Left lung (tissue), 10 donors: ENCODE data around the gene MCM7. TPM values are rescaled to one million over a fixed set of nuclear protein-coding genes. Genes with fewer than 3 reads are reported as not detected.

Experiments
- ATAC-seq: fragments of 200-7000 bp; cut with Tn5 transposase; one replicate; pipeline ENCODE4 v1.9.1; 2020; ENCODE audit warnings: moderate library complexity
- DNase-seq, 4 donors: peaks; one replicate each; pipeline ENCODE4 v3.0.0-alpha.2; 2013 to 2020
- H3K27ac ChIP-seq, 2 donors: fragments of 200-600 bp; sonication (generic) in 1 of 2; one replicate each; pipeline versions ENCODE4 v1.5.0 to v1.8.0; 2020 to 2021
- H3K27me3 ChIP-seq, 2 donors: fragments of 200-600 bp; sonication (generic) in 1 of 2; one replicate each; pipeline versions ENCODE4 v1.5.0 to v1.8.0; 2020 to 2021
- H3K36me3 ChIP-seq, 2 donors: fragments of 200-600 bp; sonication (generic) in 1 of 2; one replicate each; pipeline versions ENCODE4 v1.5.0 to v1.8.0; 2020 to 2021
- H3K4me1 ChIP-seq, 2 donors: fragments of 200-600 bp; one replicate each; pipeline ENCODE4 v1.8.0; 2021
- H3K4me3 ChIP-seq, 2 donors: fragments of 200-600 bp; sonication (generic) in 1 of 2; one replicate each; pipeline versions ENCODE4 v1.5.0 to v1.8.0; 2020 to 2021; ENCODE audit warnings: mild to moderate bottlenecking in 1 of 2
- H3K9me3 ChIP-seq, 2 donors: fragments of 200-600 bp; sonication (generic) in 1 of 2; one replicate each; pipeline versions ENCODE4 v1.5.0 to v1.8.0; 2020 to 2021
- intact Hi-C, 2 donors: fragments of 100-400 bp; cut with DNase I; formaldehyde crosslinking; loops; one replicate each; pipeline versions ENCODE4 v1.11.2 to v1.14.2; 2022
- polyA plus RNA-seq, 6 donors: library from polyadenylated mRNA; unstranded; fragments of 120-200 nt; gene quantifications; one replicate each; pipeline ENCODE4 v1.2.1, GENCODE V29; 2013; ENCODE audit not compliant: insufficient read length in 6 of 6
- total RNA-seq, 2 donors: library from RNA; stranded (reverse); fragmentation: NEBNext Ultra II Directional; extraction: Animal tissue kit (Norgen Biotek cat#: 25700); gene quantifications; one replicate each; pipeline ENCODE4 v1.2.1, GENCODE V29; 2021
- TF ChIP-seq, protein P1 (sequence below), 2 donors: fragments of 200-600 bp; sonication (generic) in 1 of 2; IDR thresholded peaks; one replicate each; pipeline versions ENCODE4 v1.5.0 to v1.8.0; 2021; ENCODE audit warnings: antibody characterized with exemption in 2 of 2
- donor health status: DM: no; HTN: yes; CAD: no.
- donor health status: DM: no; HTN: no; CAD: no.

MCM7 gene
- total and polyA plus RNA-seq, 8 donors: 53.7 to 152 (median 137) TPM

DNA sequence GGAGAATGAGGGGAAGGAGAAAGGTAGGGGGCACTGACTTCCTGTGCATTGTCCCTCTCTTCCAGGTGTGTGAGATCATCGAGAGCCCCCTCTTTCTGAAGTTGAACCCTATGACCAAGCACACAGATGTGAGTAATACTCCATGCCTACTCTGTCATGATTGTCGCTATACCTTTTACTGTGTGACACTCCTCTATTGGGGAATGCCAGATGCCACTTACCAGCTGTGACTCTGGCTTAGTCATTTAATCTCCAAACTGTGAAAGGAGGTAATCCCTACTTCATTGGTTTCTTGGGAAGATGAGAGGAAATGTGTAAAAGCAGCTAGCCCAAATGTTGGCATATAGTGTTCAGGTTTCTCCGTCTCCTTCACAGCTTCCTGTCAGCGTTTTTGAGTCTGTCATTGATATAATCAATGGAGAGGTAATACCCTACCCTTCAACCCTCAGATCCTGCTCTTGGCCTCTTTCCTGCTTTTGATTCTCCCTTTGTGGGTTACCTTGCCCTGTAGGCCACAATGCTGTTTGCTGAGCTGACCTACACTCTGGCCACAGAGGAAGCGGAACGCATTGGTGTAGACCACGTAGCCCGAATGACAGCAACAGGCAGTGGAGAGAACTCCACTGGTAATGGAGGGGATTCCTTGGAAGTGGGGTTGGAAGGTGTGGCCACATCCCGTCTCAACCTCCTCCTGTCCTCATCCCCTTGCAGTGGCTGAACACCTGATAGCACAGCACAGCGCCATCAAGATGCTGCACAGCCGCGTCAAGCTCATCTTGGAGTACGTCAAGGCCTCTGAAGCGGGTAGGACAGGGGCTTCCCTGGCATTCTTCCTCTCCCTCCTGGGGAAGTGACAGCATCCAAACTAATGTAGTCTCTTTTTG, 10.4 kb downstream of the MCM7 start:
- no peak for DNase-seq
- H3K4me3 ChIP-seq: no peak overlapping the region
- ATAC-seq: no peak
- no peak overlapping the region for H3K27ac ChIP-seq
- intact Hi-C loops: no loop called here
- H3K27me3 ChIP-seq: no peaks in the 10 kb centered on the region
- TF ChIP-seq, protein P1, sequence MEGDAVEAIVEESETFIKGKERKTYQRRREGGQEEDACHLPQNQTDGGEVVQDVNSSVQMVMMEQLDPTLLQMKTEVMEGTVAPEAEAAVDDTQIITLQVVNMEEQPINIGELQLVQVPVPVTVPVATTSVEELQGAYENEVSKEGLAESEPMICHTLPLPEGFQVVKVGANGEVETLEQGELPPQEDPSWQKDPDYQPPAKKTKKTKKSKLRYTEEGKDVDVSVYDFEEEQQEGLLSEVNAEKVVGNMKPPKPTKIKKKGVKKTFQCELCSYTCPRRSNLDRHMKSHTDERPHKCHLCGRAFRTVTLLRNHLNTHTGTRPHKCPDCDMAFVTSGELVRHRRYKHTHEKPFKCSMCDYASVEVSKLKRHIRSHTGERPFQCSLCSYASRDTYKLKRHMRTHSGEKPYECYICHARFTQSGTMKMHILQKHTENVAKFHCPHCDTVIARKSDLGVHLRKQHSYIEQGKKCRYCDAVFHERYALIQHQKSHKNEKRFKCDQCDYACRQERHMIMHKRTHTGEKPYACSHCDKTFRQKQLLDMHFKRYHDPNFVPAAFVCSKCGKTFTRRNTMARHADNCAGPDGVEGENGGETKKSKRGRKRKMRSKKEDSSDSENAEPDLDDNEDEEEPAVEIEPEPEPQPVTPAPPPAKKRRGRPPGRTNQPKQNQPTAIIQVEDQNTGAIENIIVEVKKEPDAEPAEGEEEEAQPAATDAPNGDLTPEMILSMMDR (IDR thresholded peaks at IDR 0.05): no peak
- no peaks in the 10 kb centered on the region for H3K9me3 ChIP-seq
- peaks cover 0 to 32% of the 10 kb centered on the region in 2 donors for H3K4me1 ChIP-seq
- H3K36me3 ChIP-seq: peaks cover 9 to 56% of the 10 kb centered on the region in 2 donors

DNA sequence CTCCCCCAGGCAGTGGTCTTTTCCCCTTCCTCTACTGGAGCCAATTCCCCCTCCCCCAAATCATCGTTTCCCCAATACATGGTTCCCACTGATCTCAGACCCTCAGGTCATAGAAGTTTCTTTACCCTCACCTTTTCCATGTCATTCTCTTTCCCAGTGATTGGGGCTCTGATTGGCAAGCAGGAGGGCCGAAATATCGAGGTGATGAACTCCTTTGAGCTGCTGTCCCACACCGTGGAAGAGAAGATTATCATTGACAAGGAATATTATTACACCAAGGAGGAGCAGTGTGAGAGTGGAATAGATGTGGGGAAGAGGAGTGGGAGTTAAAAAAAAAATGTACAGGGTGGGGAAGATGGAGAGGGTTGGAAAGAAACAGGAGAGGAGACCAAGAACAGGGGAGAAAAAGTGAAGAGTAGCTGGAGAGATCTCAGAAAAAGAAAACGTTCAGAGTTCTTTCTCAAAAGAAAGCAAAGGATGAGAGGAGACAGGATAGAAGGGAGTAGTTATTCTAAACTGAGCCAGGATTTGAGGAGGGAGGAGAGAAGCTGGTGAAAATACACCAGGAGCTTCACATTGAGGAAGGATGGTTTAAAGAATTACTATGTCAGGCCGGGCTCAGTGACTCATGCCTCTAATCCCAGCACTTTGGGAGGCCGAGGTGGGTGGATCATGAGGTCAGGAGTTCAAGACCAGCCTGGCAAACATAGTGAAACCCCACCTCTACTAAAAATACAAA, 11.6 kb downstream of the MCM7 start:
- H3K4me3 ChIP-seq: peak overlapping the region; percentile 88 to 90
- ATAC-seq: no peak
- H3K36me3 ChIP-seq: peaks cover 0 to 44% of the 10 kb centered on the region in 2 donors
- intact Hi-C loops: no loop called here
- peaks cover 0 to 32% of the 10 kb centered on the region in 2 donors for H3K4me1 ChIP-seq
- H3K27ac ChIP-seq: peak overlapping the region; percentile 72 to 83
- DNase-seq: no peak
- no peaks in the 10 kb centered on the region for H3K27me3 ChIP-seq
- no peaks in the 10 kb centered on the region for H3K9me3 ChIP-seq
- TF ChIP-seq, protein P1 (IDR thresholded peaks at IDR 0.05): no peak

DNA sequence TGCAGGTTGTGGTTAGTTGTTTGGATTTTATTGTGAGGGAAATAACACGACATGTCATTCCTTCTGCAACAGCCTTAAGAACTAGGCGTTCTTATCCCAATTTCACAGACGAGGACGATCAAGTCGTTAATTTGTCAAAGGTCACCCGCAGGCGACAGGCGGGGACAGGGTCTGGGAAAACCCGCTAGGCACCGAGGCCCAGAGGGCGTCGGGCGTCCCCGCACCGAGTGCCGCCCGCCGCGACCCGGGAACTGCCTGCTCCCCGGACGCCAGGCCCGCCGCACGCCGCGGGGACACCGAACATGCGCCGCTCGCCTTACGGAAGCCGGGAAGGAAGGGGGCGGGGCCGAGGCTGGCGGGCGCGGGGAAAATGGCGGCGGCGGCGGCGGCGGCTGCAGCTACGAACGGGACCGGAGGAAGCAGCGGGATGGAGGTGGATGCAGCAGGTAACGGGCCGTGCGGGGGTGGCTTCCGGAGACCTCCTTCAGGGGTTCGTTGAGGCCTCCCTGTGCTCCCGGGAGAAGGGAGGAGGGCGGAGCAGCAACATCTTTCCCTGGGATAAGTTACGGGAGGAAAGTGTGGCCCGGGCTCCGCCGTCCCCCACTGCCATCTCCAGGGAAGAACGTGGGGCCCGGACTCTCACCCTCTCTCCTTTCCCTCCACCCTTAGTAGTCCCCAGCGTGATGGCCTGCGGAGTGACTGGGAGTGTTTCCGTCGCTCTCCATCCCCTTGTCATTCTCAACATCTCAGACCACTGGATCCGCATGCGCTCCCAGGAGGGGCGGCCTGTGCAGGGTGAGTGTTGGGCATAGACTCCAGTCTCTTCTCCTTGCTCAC, 12.4 kb downstream of the MCM7 start, which contains the start of gene COPS6:
Gene COPS6 (plus strand): TSS at position 349 of the 837 bp plus-strand sequence. CDS start 22 bp downstream, at position 371.
- intact Hi-C loops: no loop called here
- peaks cover 0 to 36% of the 10 kb centered on the region in 2 donors for H3K36me3 ChIP-seq
- peaks cover 0 to 32% of the 10 kb centered on the region in 2 donors for H3K4me1 ChIP-seq
- peak within 1 kb of the TSS; percentile 88 to 90 for H3K4me3 ChIP-seq
- peak within 1 kb of the TSS; percentile 72 to 83 for H3K27ac ChIP-seq
- TF ChIP-seq, protein P1 (IDR thresholded peaks at IDR 0.05): no peak
- no peaks in the 10 kb centered on the region for H3K27me3 ChIP-seq
- DNase-seq (peak; percentile 75 to 98 (median 80)), ATAC-seq (peak; percentile 93)
- no peaks in the 10 kb centered on the region for H3K9me3 ChIP-seq

DNA sequence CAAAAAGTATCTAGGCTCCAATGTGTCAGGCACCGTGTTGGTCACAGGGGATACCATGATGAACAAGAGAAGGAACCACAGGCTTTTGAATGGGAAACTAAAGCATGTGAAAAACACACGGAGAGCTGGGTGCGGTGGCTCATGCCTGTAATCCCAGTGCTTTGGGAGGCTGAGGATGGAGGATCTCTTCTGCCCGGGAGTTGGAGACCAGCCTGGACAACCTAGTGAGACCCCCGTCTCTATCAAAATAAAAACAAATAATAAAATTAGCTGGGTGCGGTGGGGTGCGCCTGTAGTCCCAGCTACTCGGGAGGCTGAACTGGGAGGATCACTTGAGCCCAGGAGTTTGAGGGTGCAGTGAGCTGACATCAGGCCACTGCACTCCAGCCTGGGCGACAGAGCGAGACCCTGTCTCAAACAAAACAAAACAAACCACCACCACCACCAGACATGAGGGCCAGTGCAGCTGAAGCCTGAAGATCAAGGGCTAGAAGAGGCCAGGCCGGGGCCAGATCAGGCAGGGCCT, 13.0 kb downstream of the MCM7 start:
- ATAC-seq (no peak), DNase-seq (no peak)
- Histone ChIP-seq H3K9me3 (no peaks in the 10 kb centered on the region), H3K27ac (peak overlapping the region; percentile 72 to 83), H3K27me3 (no peaks in the 10 kb centered on the region), H3K4me3 (peak overlapping the region; percentile 88 to 90), H3K36me3 (peaks cover 0 to 30% of the 10 kb centered on the region in 2 donors), H3K4me1 (peaks cover 0 to 27% of the 10 kb centered on the region in 2 donors)
- intact Hi-C loops: no loop called here
- TF ChIP-seq, protein P1 (IDR thresholded peaks at IDR 0.05): no peak
